ENCODE data around the gene PLXNA2. TPM values are rescaled to one million over a fixed set of nuclear protein-coding genes. Genes with fewer than 3 reads are reported as not detected.

Gene PLXNA2
- total and polyA plus RNA-seq, 2 of the 13 experiments (the other 11 are each of a cell fraction or from before 2014, with no cell fraction given) = 1.1 to 2.1 TPM

DNA sequence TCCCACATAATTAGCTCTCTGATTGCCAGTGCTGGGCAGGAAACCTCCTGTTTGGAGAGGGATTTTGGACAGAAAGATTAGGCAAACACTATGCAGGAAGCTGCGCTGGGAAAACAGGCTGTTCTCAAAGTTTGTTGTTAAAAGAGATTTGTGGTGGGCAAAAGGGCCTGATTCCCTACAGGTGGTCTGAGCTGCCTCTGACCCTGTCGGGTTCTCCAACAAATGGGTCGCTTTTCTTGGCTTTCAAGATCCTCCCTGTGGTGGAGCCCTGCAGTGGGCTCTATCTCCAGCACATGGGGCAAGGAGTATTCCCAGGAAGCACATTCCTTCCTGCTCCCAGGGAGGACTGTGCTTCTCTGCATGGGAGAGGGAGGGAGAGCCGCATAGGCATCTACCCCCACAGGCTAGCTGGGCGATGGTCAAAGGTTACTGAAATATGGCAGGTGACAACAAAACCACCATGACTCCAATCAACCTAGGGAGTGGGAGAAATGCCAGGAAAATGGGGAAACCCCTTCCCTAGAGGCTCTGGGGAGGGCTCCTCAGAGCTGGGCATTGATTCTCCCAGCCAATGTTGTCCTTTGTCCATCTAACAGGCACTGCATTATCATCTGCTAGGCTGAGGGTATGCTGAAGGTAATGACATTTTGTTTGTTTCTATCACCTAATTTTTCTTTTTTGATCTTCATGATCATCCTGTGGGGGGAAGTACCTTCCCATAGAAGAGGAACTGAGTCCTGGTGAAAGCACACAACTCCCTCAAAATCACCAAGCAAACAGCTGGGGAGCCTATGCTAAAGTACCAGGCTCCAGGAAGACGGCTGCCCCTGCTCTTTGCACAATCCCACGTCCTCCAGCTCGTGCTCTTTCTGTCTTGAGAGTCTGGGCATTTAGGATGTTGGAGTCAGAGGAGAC lies 85.3 kb downstream of the PLXNA2 start (continued):
- TF ChIP-seq, protein P1, sequence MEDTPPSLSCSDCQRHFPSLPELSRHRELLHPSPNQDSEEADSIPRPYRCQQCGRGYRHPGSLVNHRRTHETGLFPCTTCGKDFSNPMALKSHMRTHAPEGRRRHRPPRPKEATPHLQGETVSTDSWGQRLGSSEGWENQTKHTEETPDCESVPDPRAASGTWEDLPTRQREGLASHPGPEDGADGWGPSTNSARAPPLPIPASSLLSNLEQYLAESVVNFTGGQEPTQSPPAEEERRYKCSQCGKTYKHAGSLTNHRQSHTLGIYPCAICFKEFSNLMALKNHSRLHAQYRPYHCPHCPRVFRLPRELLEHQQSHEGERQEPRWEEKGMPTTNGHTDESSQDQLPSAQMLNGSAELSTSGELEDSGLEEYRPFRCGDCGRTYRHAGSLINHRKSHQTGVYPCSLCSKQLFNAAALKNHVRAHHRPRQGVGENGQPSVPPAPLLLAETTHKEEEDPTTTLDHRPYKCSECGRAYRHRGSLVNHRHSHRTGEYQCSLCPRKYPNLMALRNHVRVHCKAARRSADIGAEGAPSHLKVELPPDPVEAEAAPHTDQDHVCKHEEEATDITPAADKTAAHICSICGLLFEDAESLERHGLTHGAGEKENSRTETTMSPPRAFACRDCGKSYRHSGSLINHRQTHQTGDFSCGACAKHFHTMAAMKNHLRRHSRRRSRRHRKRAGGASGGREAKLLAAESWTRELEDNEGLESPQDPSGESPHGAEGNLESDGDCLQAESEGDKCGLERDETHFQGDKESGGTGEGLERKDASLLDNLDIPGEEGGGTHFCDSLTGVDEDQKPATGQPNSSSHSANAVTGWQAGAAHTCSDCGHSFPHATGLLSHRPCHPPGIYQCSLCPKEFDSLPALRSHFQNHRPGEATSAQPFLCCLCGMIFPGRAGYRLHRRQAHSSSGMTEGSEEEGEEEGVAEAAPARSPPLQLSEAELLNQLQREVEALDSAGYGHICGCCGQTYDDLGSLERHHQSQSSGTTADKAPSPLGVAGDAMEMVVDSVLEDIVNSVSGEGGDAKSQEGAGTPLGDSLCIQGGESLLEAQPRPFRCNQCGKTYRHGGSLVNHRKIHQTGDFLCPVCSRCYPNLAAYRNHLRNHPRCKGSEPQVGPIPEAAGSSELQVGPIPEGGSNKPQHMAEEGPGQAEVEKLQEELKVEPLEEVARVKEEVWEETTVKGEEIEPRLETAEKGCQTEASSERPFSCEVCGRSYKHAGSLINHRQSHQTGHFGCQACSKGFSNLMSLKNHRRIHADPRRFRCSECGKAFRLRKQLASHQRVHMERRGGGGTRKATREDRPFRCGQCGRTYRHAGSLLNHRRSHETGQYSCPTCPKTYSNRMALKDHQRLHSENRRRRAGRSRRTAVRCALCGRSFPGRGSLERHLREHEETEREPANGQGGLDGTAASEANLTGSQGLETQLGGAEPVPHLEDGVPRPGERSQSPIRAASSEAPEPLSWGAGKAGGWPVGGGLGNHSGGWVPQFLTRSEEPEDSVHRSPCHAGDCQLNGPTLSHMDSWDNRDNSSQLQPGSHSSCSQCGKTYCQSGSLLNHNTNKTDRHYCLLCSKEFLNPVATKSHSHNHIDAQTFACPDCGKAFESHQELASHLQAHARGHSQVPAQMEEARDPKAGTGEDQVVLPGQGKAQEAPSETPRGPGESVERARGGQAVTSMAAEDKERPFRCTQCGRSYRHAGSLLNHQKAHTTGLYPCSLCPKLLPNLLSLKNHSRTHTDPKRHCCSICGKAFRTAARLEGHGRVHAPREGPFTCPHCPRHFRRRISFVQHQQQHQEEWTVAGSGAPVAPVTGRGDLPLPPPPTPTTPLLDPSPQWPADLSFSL (CRISPR knock-in tag; IDR thresholded peaks at IDR 0.05) = 0 out of 2 replicates have a peak, but pooled peaks have one; percentile 18
- TF ChIP-seq, protein P2, sequence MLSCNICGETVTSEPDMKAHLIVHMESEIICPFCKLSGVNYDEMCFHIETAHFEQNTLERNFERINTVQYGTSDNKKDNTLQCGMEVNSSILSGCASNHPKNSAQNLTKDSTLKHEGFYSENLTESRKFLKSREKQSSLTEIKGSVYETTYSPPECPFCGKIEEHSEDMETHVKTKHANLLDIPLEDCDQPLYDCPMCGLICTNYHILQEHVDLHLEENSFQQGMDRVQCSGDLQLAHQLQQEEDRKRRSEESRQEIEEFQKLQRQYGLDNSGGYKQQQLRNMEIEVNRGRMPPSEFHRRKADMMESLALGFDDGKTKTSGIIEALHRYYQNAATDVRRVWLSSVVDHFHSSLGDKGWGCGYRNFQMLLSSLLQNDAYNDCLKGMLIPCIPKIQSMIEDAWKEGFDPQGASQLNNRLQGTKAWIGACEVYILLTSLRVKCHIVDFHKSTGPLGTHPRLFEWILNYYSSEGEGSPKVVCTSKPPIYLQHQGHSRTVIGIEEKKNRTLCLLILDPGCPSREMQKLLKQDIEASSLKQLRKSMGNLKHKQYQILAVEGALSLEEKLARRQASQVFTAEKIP (CRISPR knock-in tag; IDR thresholded peaks at IDR 0.05; ENCODE audit: borderline replicate concordance) = no peak
- TF ChIP-seq NCOA2 (CRISPR knock-in tag; IDR thresholded peaks at IDR 0.05) (peak; percentile 59; the same call in 1 of the 2 replicates), HOXA9 (CRISPR knock-in tag; IDR thresholded peaks at IDR 0.05; ENCODE audit: borderline replicate concordance) (no peak), ZNF547 (CRISPR knock-in tag; IDR thresholded peaks at IDR 0.05) (no peak), ZNF331 (CRISPR knock-in tag; IDR thresholded peaks at IDR 0.05) (0 out of 2 replicates have a peak, but pooled peaks have one; percentile 21), ZNF563 (CRISPR knock-in tag; IDR thresholded peaks at IDR 0.05) (peak; percentile 57; the same call in 1 of the 2 replicates), MTF1 (CRISPR knock-in tag; IDR thresholded peaks at IDR 0.05) (no peak)
- TF ChIP-seq, protein P3, sequence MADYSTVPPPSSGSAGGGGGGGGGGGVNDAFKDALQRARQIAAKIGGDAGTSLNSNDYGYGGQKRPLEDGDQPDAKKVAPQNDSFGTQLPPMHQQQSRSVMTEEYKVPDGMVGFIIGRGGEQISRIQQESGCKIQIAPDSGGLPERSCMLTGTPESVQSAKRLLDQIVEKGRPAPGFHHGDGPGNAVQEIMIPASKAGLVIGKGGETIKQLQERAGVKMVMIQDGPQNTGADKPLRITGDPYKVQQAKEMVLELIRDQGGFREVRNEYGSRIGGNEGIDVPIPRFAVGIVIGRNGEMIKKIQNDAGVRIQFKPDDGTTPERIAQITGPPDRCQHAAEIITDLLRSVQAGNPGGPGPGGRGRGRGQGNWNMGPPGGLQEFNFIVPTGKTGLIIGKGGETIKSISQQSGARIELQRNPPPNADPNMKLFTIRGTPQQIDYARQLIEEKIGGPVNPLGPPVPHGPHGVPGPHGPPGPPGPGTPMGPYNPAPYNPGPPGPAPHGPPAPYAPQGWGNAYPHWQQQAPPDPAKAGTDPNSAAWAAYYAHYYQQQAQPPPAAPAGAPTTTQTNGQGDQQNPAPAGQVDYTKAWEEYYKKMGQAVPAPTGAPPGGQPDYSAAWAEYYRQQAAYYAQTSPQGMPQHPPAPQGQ (CRISPR knock-in tag; IDR thresholded peaks at IDR 0.05; ENCODE audit: borderline replicate concordance) = no peak
- TF ChIP-seq, protein P4, sequence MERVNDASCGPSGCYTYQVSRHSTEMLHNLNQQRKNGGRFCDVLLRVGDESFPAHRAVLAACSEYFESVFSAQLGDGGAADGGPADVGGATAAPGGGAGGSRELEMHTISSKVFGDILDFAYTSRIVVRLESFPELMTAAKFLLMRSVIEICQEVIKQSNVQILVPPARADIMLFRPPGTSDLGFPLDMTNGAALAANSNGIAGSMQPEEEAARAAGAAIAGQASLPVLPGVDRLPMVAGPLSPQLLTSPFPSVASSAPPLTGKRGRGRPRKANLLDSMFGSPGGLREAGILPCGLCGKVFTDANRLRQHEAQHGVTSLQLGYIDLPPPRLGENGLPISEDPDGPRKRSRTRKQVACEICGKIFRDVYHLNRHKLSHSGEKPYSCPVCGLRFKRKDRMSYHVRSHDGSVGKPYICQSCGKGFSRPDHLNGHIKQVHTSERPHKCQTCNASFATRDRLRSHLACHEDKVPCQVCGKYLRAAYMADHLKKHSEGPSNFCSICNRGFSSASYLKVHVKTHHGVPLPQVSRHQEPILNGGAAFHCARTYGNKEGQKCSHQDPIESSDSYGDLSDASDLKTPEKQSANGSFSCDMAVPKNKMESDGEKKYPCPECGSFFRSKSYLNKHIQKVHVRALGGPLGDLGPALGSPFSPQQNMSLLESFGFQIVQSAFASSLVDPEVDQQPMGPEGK (CRISPR knock-in tag; IDR thresholded peaks at IDR 0.05) = peak; percentile 67
- TF ChIP-seq, protein P5, sequence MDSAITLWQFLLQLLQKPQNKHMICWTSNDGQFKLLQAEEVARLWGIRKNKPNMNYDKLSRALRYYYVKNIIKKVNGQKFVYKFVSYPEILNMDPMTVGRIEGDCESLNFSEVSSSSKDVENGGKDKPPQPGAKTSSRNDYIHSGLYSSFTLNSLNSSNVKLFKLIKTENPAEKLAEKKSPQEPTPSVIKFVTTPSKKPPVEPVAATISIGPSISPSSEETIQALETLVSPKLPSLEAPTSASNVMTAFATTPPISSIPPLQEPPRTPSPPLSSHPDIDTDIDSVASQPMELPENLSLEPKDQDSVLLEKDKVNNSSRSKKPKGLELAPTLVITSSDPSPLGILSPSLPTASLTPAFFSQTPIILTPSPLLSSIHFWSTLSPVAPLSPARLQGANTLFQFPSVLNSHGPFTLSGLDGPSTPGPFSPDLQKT (CRISPR knock-in tag; IDR thresholded peaks at IDR 0.05; ENCODE audit: borderline replicate concordance) = no peak
- TF ChIP-seq, protein P6, sequence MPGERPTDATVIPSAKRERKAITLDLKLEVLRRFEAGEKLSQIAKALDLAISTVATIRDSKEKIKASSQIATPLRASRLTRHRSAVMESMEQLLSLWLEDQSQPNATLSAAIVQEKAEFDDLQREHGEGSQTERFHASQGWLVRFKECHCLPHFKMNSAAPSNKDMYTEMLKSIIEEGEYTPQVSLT (CRISPR knock-in tag; IDR thresholded peaks at IDR 0.05; ENCODE audit: borderline replicate concordance, low read depth) = no peak

Measured in HepG2 (cell line).